Urothelium cell line (cell line): Measurements from ENCODE around the gene RAB3IL1.

ENCODE experiments used
- DNase-seq: peaks from one replicate; pipeline ENCODE4 v3.0.0; 2011; ENCODE audit warnings: low spot score, mixed read lengths
- FAIRE-seq: peaks from 2 replicates; lab custom pipeline; 2011; peaks lifted over from hg19 to GRCh38; lab: Jason Lieb, UNC

The RAB3IL1 gene

DNA sequence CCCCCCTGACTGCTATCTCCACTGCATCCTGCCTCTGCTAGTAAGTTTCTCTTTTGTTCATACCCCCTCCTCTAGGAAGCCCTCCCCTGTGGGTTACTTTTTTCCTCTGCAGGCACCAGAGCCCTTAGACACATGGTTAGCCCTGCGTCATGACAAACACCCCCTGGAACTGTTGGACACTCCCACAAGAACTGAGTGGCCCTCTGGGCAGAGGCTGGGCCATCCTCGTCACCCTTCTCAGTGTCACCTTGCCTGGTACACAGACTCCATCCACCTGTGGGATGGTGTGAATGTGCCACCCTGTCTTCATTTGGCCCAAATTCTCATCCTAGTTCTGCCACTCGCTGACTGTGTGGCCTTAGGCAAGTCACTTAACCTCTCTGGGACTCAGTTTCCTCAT is 4.1 kb upstream of the RAB3IL1 start:
- DNase-seq (no peak), FAIRE-seq (no peak)

DNA sequence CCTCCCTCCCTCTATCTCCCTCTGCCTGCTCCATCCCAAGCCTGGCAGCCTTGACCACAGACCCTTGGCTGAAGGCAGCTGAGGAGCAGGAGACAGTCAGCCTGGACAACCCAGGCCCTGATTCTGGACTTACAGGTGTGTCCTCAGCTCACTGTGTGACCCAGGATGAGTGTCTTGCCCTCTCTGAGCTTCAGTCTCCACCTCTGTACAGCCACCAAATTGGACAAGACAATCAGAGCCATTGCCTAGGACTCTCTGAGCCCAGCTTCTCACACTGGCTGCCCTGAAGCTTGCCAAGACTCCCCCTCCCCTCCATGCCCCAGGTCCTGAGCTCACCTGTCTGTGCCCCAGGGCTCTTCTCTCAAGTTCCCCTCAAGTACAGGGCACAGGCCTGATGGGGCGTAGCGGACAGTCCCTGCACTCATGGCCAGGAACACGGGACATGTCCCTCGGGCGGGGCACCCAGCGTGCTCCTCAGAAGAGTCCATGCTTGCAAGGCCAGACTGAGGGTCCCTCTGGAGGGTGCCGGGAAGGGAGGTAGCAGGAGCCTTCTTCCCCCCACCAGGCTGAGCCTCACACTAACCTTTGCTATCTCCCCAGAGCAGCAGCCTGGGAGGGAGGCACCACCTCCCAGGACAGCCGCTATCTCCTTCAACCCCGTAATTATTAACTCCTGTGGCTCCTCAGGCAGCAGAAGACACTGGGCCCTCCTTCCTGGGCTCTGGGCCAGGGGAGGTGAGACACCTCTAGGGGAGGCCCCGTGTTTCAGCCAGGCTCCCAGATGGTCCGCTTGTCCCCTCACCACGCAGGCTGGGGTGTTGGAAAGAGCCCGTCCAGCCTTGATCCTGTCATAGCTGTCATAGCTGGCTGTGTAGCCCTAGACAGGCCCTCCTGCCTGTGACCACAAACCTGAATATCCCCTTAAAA is 2.6 kb upstream of the RAB3IL1 start:
- DNase-seq = no peak

GRCh38 chr11:61918938-61919704 is 1.8 kb upstream of the RAB3IL1 start:
- no peak for FAIRE-seq

More for the DNA sequence above, 2.6 kb upstream of the RAB3IL1 start:
- no peak for FAIRE-seq

GRCh38 chr11:61918251-61918937 is 1.0 kb upstream of the RAB3IL1 start:
- no peak for DNase-seq
- no peak for FAIRE-seq

More at GRCh38 chr11:61918938-61919704, 1.8 kb upstream of the RAB3IL1 start:
- DNase-seq = no peak

DNA sequence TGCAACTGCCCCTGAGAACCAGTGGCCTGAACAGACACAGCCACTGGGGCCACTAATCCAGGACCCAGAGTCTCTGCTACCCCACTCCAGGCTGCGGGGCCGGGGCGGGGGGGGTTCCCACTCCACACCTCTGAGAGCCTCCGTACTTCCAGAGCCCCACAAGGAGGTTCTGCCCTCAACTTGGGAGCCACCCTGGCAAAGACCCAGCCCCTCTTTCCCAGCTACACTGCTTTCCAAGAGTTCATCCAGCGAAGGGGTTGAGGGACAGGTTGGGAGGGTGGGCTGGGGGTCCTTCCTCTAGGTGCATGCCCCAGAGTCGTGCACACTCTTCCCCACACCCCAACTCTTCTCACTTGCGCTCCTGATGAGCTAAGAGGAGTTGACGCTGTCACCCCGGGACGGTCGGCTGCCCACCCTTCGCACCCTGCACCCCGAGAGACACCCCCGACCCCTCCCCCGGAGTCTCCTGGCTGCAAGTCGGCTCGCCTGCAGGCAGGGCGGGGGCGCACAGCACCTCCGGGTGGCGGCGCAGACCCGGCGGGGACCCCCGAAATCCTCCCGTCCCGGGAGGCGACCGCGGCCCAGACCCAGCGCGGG is 531 bp downstream of the RAB3IL1 start:
- FAIRE-seq (no peak), DNase-seq (no peak)

GRCh38 chr11:61914471-61915171 is 2.7 kb downstream of the RAB3IL1 start:
- FAIRE-seq (no peak), DNase-seq (no peak)

DNA sequence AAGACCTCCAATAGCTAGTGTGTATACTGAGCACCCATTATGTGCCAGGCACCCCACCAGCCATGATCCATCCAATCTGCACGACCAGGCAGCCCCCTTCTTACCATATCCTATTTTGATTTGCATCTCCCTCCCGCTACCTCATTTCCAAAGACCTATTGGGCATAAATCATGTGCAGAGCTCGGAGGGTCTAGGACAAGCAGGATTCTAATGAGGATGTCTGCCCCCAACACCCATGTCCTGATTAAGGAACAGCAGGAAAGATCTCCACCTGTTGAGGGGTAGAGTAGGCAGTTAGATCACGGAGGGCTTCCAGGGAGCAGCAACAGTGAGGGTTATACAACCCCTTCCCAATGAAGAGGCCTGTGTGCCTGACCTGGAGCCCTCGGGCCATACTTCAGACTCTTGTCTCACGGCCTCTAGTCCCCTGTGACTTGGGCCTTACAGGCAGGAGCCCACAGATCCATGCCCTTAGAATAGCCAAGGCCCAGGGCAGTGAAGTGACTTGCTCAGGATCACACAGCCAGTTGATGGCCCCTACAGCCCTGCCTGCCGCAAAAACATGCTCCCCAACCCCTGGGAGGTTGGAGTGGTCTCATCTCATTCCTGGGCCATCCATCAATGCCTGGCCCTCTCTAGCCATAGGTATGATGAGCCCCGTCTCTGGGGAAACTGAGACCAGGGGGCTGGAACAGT is 3.5 kb downstream of the RAB3IL1 start:
- DNase-seq = no peak
- FAIRE-seq = no peak

DNA sequence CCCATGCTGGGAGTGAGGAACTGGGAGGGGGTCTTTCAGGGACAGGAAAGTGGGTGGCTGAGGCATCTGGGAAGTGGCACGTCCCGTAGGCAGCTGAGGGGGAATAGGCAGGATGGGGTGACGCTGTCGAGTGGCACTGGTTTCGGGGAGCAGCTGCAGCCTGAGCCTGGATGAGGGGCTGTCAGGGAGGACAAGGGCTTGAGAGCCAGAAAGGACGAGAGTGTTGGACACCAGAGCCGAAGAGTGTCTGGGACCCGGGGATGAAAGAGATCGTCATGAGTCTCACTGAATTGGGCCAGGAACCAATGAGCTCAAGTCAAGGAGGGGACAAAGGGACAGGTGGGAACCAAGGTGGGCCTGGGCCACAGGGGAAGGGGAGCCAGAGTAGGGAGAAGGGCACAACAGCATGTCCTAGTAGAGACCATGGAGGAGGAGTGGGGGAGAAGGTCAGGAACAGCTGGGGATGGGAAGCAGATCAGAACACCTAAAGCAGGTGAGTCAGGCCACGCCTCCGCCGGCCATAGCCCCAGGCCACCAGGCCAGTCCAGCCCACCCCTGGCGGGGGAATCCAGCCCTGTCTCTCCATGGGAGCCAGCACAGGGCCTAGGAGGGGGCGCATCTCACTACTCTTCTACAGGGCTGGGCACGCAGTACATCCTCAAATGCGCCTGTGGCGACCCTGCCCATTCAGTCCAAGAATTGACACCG is 4.2 kb downstream of the RAB3IL1 start:
- DNase-seq (no peak), FAIRE-seq (no peak)

DNA sequence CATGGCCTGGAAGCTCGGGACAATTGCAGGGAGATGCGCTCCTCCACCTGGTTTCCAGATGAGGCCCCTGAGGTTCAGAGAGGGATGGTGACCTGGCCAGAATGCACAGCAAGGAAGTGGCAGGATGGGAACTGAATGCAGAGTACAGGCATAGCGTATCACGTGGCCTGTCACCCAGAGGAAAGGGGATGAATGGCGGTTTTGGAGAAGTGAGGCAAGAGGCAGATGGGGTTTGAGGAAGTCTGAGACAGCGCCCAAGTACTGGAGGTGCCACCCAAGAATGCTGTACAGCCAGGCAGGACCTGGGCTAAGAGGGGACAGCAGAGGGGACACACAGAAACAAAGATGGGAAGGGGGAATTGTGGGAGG is 4.9 kb downstream of the RAB3IL1 start:
- FAIRE-seq = no peak
- no peak for DNase-seq

DNA sequence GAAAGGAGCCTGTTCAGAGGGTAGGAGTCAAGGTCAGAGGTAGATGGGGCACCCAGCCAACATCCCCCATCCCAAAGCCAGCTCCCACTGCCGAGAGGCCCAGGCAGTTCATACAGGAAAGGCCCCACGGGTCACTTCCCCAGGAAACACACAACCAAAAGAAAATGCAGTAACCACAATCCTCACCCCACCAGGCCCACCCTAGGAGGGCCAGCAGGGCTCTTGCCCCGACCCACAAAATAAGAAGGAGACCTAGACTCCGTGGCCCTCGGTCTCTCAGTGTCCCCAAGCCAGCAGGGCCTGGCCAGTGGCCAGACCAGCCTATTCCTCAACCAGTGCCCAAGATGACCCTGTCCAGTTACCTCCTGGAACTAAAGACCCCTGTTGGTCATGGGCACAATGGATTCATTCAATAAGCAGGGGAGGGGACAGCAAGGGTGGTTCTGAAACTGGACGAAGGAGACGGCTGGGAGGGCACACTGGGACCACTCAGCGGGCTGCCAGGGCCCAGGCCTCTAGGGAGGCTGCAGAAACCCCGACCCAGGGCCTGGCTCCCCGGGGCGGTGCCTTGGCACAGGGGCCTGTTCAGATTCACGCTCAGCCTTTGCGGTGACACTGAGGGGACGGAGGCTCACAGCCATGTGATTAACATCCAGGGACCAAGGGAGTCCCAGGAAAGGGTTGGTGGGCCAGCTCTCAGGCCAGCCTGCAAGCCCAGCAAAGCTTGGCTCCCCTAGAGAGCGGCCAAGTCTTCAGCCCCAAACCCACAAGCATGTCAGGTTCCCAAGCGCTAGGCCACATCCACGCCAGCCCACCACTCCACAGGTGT is 5.5 kb downstream of the RAB3IL1 start:
- DNase-seq (no peak), FAIRE-seq (no peak)

DNA sequence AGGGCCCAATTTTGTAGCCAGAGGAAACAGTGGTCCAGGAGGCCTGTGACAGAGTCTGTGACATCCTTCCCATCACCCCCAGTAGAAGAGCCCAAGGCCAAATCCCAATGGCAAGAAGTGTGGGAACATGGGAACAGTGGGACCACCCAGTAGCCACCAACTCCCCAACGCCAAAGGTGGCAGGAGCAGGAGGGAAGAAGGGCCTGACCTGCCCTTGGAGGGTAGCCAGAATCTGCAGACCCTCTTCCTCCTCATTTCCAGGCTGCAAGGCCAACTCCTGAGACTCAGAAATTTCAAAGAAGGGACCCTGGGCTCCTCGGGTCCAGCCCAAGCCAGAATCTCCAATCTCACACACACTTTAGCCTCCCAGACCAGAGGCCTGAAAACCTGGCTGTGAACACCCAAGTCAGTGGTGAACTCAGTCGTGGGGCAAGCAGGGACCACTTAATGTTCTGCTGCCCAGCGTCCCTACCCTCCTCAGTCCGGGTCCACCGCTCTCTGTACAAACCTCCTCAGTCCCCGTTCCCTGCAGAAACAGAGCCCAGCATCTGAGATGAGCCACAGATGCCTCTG is 6.2 kb downstream of the RAB3IL1 start:
- DNase-seq (no peak), FAIRE-seq (no peak)

- DNase-seq = no peak
- no peak for FAIRE-seq
These were observed 6.9 kb downstream of the RAB3IL1 start for GRCh38 chr11:61910187-61911127.

DNA sequence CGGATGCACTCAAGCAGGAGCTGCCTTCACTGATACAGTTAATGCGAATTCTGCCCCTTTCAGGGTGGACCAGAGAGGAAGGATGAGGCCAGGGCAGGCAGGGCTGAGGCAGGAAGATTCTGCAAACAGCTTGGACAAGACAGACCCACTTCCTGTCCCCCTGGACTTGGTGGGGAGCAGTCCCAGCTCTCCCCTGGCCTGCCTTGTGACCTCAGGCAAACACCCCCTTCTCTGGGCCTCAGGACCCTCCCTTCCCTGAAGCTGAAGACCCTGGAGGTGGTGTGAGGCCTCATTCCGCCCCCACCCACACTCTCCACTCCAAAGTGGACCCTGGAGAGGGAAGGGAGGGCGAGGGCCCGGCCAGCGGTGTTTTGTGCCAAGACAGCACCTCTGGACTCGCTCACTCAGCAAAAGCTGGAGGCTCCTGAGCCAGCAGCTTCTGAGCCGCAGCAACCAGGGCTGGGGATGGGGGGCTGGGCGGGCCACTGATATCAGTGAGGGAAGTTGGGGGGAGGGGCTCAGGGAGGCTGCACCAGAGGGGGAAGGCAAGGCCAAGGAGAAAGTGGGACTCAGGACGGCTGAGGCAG is 8.5 kb downstream of the RAB3IL1 start:
- FAIRE-seq = no peak
- no peak for DNase-seq

- FAIRE-seq (no peak), DNase-seq (no peak)
These were observed 9.3 kb downstream of the RAB3IL1 start for GRCh38 chr11:61907871-61908729.

DNA sequence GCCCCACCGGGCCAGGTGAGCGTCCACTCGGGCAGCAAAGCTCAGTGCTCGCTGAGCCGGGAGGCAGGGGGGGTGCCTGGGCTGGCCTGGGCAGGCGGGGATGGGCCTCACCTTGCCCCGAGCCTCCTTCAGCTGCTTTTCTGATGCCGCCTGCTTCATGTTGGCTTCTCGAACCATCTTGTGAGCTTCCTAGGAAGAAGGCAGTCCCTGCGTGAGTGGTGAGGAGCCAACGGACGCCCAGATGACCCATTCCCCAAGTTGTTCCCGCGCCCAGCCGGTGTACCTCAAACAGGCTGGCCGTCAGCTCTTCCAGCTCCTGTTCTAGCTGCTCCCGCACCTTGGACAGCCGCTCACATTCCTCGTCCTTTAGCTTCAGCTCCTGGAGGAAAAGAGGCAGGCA is 10.1 kb downstream of the RAB3IL1 start:
- no peak for FAIRE-seq

DNA sequence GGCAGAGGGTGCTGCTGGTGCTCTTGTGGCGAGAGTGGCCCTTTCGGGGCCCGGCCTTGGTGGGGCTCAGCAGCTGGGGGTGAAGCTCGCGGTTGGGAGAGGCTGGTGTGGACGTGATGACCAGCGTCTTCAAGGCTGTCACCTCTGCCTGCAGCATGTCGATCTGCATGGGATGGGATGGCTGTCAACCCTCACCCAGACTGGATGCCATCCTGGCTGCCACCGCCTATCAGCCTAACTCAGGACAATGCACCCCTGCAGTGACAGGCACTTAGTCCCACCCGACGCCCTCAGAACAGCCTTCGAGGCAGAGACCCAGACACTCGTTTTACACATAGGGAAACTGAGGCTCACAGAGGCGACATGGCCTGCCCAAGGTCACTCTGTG is 10.8 kb downstream of the RAB3IL1 start:
- DNase-seq = no peak
- FAIRE-seq = no peak

More for the DNA sequence above, 10.1 kb downstream of the RAB3IL1 start:
- no peak for DNase-seq
